Stimulated activated naive CD8-positive, alpha-beta T cell treated with anti-CD3 and anti-CD28 coated beads, Interleukin-15, amount 100 ng/mL, for 72 hours (primary cell): Measurements from ENCODE around the gene CDH13.

ENCODE experiments used
- ATAC-seq: fragments of 150-1000 bp; cut with Tn5 transposase; 2 replicates; pipeline ENCODE4 v1.10.0; 2021; ENCODE audit warnings: mild to moderate bottlenecking, moderate library complexity
- DNase-seq, 2 donors: peaks; one replicate each; pipeline ENCODE4 v3.0.0; 2021 to 2022
- H3K27ac Mint-ChIP-seq, 2 donors: one replicate each; pipeline ENCODE4 v1.8.0; 2022; ENCODE audit warnings: mild to moderate bottlenecking in 2 of 2, mixed read lengths in 2 of 2, moderate library complexity in 2 of 2
- H3K27me3 Mint-ChIP-seq: one replicate; pipeline ENCODE4 v1.8.0; 2022; ENCODE audit warnings: mixed read lengths
- H3K4me1 Mint-ChIP-seq: one replicate; pipeline ENCODE4 v1.8.0; 2022; ENCODE audit warnings: mild to moderate bottlenecking, mixed read lengths
- H3K4me3 Mint-ChIP-seq, 2 donors: one replicate each; pipeline ENCODE4 v1.8.0; 2022; ENCODE audit warnings: mild to moderate bottlenecking in 2 of 2, mixed read lengths in 2 of 2, moderate library complexity in 1 of 2
- H3K9me3 Mint-ChIP-seq, 2 donors: one replicate each; pipeline ENCODE4 v1.8.0; 2022; ENCODE audit warnings: mixed read lengths in 2 of 2

The CDH13 gene

DNA sequence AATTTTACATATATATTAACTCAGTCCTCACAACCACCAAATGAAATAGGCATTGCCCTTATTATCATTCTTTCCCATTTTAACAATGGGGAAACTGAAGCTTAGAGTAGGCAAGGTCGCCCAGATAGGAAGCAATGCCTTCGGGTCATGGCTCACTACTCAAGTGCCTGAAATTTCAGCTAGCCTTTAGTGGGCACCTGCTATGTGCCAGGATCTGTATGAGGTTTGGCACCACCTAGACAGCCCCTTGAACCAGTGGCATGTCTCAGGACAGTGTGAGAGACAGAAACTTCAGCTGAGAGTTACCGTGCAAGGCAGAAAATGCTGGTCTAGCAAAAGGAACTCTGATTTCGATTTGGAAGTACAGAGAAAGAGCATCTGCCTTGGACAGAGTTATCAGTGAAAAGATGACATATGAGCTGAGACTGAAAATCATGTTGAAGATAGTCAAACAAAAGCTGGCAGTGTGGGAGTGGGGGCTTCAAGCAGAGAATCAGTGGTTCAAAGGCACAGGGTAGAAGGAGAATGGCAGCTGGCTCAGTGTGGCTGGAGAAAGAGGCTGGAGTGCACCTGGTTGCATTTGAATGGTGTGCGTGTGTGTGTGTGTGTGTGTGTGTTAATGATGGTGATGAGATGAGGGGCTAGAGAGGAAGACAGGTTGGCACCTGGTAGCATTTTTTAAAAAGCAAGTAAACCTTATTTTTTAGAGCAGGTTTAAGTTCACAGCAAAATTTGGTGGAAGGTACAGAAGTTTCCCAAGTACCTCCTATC, 29.1 kb downstream of the CDH13 start:
- Mint-ChIP-seq H3K27ac (peak overlapping the region; percentile 84 to 93), H3K4me1 (peaks cover 89% of the 10 kb centered on the region), H3K9me3 (no peaks in the 10 kb centered on the region), H3K4me3 (peak overlapping the region; percentile 32 to 54), H3K27me3 (no peaks in the 10 kb centered on the region)
- ATAC-seq (no peak), DNase-seq (no peak)

DNA sequence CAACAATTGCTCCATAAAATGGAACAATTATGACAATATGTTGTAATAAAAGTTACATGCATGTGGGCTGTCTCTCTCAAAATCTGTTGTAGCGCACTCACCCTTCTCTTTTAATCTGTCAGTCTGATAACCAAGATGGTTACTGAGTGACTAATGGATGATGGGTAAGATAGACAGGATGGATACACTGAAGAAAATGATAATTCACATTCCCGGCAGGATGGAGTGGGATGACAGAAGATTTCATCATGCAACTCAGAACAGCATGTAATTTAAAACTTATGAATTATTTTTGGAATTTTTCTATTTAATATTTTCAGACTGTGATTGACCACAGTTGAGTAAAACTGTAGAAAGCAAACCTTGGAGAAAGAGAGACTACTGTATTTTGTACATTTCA, 30.5 kb downstream of the CDH13 start:
- H3K27ac Mint-ChIP-seq = no peak overlapping the region
- ATAC-seq = no peak
- no peak for DNase-seq
- no peak overlapping the region for H3K4me3 Mint-ChIP-seq
- peaks cover 75% of the 10 kb centered on the region for H3K4me1 Mint-ChIP-seq
- H3K9me3 Mint-ChIP-seq = no peaks in the 10 kb centered on the region
- no peaks in the 10 kb centered on the region for H3K27me3 Mint-ChIP-seq

DNA sequence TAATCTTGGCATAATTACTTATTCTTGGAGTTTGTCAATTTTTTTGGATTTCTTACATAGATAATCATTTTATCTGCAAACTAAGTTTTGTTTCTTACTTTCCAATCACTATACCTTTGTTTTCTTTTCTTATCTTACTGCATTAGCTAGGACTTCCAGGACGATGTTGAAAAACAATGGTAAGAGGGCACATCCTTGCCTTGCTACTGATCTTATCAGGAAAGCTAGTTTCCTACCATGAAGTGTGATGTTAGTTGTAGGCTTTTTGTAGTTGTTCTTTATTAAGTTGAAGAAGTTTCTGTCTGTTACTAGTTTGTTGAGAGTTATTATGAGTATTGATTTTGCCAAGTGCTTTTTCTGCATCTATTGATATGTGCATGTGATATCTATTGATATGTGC, 31.0 kb downstream of the CDH13 start:
- Mint-ChIP-seq H3K27me3 (no peaks in the 10 kb centered on the region), H3K4me3 (no peak overlapping the region), H3K4me1 (peaks cover 70% of the 10 kb centered on the region), H3K27ac (no peak overlapping the region), H3K9me3 (no peaks in the 10 kb centered on the region)
- DNase-seq (no peak), ATAC-seq (no peak)

DNA sequence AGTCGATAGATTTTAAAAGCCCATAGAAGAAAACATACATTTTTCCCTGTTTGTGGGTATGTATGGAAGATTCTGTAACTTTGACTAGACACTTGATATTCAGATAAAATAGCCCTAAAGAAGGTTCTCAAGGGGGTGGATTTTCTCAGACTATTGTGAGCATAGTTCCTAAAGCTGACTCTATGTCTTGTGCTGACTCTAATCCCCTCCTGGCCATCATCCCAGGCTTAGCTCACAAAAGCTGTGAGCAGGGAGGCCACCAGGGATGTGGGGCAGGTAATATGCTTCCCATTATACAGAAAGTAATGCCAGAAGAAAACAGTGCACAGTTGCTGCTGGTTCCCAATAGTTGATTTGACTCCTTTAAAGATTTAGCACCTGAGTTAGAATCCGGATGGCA, 32.0 kb downstream of the CDH13 start:
- no peak overlapping the region for H3K27ac Mint-ChIP-seq
- ATAC-seq = no peak
- no peak for DNase-seq
- no peak overlapping the region for H3K4me3 Mint-ChIP-seq
- no peaks in the 10 kb centered on the region for H3K27me3 Mint-ChIP-seq
- H3K4me1 Mint-ChIP-seq = peaks cover 60% of the 10 kb centered on the region
- H3K9me3 Mint-ChIP-seq = no peaks in the 10 kb centered on the region

DNA sequence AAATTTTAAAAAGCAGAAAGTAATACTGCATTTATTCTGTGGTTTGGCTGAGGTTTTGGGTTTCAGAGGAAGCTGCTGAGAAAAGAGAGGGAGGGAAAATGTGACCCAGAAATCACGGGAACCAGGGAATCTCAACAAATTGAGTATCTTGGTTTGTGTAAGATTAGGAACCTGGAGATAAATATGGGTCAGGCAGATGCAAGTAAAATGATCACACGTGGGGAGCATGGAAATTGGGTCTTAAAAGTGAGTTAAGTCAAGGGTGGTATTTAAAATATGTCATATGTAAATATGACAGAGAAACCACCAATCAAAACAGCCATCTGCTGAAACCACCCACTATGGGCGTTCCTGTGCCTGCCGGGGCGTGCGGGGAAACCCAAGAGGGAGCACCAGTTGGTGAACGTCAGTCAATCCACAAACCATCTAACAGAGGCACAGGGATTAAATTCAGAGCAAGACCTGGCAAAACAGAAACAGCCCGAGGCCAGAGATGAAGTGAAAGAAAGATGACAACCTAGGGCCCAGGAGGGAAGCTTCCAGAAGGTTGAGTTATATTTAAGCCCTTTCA, 33.4 kb downstream of the CDH13 start:
- DNase-seq (peak in 1 of 2 donors; percentile 41), ATAC-seq (peak; percentile 50)
- Mint-ChIP-seq H3K27ac (peak overlapping the region; percentile 58 to 81), H3K4me1 (peaks cover 46% of the 10 kb centered on the region), H3K4me3 (peak overlapping the region; percentile 58 to 73), H3K9me3 (no peaks in the 10 kb centered on the region), H3K27me3 (no peaks in the 10 kb centered on the region)

DNA sequence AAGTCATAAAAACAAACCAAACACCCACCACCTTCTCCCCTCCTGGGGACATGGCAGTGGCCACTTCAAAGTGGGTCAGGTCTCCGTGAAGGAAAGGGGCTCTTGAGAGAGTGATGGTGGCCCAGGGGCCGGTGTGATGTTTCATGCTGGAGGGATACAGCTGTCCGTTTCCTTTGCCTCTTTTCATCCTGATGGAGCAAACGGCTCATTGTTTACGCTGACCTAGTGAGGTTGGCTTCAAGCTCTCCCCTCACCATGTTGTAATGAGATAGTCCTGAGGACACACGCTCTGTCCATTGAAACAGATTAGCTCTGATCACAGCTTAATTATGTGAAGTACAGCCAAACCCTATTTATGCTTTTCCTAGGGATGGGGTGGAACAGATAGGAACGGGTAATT, 34.2 kb downstream of the CDH13 start:
- Mint-ChIP-seq H3K27me3 (no peaks in the 10 kb centered on the region), H3K4me1 (peaks cover 39% of the 10 kb centered on the region), H3K4me3 (no peak overlapping the region), H3K27ac (no peak overlapping the region), H3K9me3 (no peaks in the 10 kb centered on the region)
- no peak for ATAC-seq
- DNase-seq = no peak

DNA sequence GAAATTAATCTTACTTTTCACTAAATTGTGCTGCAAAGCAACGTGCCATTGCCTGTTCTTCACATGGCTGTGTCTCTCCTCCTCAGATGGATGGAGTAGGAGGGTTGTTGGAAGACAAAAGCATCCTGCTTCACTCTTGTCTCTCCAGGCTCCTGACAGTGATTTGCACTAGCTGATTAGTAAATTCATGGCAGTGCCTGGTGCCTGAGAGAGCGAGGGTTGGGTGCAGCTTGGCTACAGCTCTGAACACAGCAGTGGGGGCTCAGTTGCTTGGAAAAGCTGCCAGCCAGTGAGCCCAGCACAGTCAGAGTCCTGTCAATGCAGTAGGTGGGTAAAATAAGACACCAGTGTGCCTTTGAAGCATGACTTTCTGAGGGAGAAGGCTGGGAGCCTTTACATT, 37.4 kb downstream of the CDH13 start:
- H3K27me3 Mint-ChIP-seq = peaks cover 8% of the 10 kb centered on the region
- H3K4me1 Mint-ChIP-seq = peaks cover 14% of the 10 kb centered on the region
- no peaks in the 10 kb centered on the region for H3K9me3 Mint-ChIP-seq
- H3K27ac Mint-ChIP-seq = no peak overlapping the region
- ATAC-seq = no peak
- no peak for DNase-seq
- no peak overlapping the region for H3K4me3 Mint-ChIP-seq

DNA sequence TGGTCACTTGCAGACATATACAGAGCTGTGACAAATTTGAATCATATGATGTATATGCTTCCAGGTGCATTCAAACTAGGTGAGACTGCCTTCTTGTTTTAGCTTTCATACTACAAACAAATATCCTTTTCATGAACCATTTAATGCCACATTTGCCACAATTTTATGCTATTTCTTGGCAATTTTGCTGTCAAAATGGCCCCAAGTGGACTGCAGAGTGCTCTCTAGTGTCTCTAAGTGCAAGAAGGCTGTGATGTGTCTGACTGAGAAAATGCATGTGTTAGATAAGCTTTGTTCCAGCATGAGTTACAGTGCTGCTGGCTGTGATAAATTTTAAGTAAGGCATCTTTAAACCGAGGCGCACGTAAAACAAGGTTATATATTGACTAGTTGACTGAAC, 38.3 kb downstream of the CDH13 start:
- DNase-seq (no peak), ATAC-seq (no peak)
- peaks cover 6% of the 10 kb centered on the region for H3K4me1 Mint-ChIP-seq
- peaks cover 10% of the 10 kb centered on the region for H3K27me3 Mint-ChIP-seq
- no peak overlapping the region for H3K4me3 Mint-ChIP-seq
- H3K27ac Mint-ChIP-seq = no peak overlapping the region
- H3K9me3 Mint-ChIP-seq = no peaks in the 10 kb centered on the region

DNA sequence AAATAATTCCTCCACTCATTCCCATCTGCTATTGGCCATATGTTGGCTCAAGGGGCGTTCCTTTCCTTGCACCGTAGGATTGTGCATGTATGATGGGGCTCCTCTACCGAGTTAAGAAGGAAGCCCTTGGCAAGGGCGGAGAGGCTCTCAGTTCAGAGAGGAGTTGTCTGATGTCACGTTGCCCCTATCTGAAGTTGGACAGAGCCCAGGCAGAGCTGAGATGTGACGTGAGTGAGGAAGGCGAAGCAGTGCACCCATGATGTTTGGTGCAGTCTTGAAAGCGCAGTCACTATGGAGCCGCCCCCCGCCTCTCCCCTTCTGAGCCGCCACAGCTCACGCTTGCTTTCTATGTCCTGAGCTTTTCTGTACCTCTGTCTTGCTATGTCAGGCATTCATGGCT, 40.7 kb downstream of the CDH13 start:
- ATAC-seq (no peak), DNase-seq (no peak)
- Mint-ChIP-seq H3K4me3 (no peak overlapping the region), H3K27ac (no peak overlapping the region), H3K27me3 (peaks cover 16% of the 10 kb centered on the region), H3K9me3 (no peaks in the 10 kb centered on the region), H3K4me1 (peaks cover 4% of the 10 kb centered on the region)

DNA sequence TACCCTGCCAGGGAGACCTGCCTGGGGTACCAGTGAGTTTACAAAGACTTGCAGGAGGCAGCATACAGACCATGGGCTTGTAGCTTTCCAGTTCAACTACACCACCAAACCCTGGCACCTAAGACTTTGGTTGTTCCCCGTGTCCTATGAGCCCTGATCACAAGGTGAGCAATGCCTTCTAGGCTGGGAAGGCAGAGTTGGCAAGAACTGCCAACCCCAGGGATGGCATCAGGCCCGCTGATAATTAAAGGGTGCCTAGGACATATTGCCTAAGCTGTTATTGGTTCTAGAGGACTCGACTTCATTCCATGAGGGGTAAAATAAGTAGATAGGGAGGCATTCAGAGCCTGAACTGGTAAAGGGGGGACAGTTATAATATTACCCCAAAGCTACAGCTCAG, 41.3 kb downstream of the CDH13 start:
- DNase-seq (no peak), ATAC-seq (no peak)
- no peaks in the 10 kb centered on the region for H3K9me3 Mint-ChIP-seq
- peaks cover 16% of the 10 kb centered on the region for H3K27me3 Mint-ChIP-seq
- peak overlapping the region in 1 of 2 donors; percentile 37 for H3K27ac Mint-ChIP-seq
- H3K4me3 Mint-ChIP-seq = no peak overlapping the region
- H3K4me1 Mint-ChIP-seq = peaks cover 4% of the 10 kb centered on the region

DNA sequence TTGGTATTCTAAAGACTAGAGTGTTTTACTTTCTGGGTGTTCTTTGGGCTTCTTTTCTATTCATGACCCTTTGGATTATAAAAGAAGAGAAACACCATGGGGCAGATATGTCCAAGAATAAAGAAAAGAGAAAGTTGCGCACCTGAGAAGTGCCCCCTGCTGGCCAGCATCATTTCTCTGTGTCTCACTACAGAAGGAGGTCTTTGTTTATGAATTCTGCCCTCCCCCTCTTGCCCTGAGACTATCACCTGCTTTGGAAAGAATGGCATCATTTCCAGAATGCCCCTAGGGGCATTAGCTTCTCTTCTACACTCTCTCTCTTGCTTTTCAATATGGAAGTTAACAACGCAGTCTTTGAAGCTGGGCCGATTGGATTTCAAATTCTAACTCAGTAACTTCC, 45.0 kb downstream of the CDH13 start:
- no peaks in the 10 kb centered on the region for H3K9me3 Mint-ChIP-seq
- ATAC-seq (no peak), DNase-seq (peak in 1 of 2 donors; percentile 16)
- peaks cover 23% of the 10 kb centered on the region for H3K27me3 Mint-ChIP-seq
- H3K4me1 Mint-ChIP-seq = peaks cover 4% of the 10 kb centered on the region
- H3K4me3 Mint-ChIP-seq = no peak overlapping the region
- no peak overlapping the region for H3K27ac Mint-ChIP-seq

DNA sequence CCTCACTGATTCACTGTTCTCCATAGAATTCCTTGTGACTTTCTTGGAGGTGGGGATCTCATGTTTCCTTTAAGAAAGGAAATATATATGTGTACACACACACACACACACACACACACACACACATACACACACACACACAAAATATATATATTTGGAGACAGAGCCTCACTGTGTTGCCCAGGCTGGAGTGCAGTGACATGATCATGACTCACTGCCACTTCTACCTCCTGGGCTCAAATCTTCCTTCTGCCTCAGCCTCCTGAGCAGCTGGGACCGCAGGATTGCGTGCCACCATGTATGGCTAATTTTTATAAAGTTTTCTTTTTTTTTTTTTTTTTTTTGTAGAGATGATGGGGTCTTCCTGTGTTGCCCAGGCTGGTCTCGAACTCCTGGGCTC, 45.9 kb downstream of the CDH13 start:
- DNase-seq = no peak
- H3K9me3 Mint-ChIP-seq = no peaks in the 10 kb centered on the region
- H3K4me3 Mint-ChIP-seq = no peak overlapping the region
- H3K27ac Mint-ChIP-seq = no peak overlapping the region
- ATAC-seq = no peak
- H3K4me1 Mint-ChIP-seq = peaks cover 4% of the 10 kb centered on the region
- peaks cover 16% of the 10 kb centered on the region for H3K27me3 Mint-ChIP-seq

DNA sequence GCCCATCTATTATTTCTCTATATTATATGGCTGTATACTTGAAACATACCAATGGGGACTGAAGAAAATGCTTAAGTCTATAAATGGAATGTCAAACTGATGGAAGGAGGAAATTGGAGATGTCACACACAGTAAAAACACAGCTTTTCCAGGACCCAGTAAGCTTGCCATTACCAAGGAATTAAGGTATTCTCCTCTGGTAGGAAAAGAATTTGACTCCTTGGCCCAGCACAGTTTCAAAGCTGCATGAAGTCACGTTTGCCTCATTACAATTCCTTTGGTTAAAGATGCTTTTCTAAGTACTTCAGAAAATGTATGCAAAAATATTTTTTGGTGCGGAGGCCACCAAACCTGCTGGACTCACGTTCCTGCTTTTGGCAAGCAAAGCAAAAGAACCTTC, 48.5 kb downstream of the CDH13 start:
- Mint-ChIP-seq H3K27ac (no peak overlapping the region), H3K4me1 (peaks cover 4% of the 10 kb centered on the region), H3K9me3 (no peaks in the 10 kb centered on the region), H3K27me3 (peaks cover 19% of the 10 kb centered on the region), H3K4me3 (no peak overlapping the region)
- ATAC-seq (no peak), DNase-seq (no peak)

DNA sequence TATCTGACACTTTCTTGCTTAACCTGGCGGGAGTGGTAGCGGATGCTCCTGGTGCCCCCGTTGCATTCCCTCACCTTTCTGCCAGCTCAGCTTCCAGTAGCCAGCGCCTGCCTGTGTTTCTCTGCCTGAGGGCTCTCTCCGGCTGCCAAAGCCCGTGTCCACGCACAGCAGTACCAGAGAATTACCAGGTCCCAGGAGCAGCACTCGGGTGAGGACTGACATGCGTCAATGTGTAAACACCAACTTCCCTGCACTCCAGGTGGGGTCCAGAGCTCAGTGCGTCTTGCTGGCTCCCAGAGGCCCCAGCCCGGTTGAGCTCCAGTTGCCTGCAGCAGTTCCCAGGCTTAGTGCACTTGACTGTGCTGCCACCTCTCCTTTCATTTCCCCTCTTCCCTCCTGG, 54.8 kb downstream of the CDH13 start:
- DNase-seq (no peak), ATAC-seq (no peak)
- Mint-ChIP-seq H3K27me3 (peaks cover 11% of the 10 kb centered on the region), H3K4me1 (no peaks in the 10 kb centered on the region), H3K9me3 (peaks cover 0 to 7% of the 10 kb centered on the region in 2 donors), H3K27ac (no peak overlapping the region), H3K4me3 (no peak overlapping the region)

DNA sequence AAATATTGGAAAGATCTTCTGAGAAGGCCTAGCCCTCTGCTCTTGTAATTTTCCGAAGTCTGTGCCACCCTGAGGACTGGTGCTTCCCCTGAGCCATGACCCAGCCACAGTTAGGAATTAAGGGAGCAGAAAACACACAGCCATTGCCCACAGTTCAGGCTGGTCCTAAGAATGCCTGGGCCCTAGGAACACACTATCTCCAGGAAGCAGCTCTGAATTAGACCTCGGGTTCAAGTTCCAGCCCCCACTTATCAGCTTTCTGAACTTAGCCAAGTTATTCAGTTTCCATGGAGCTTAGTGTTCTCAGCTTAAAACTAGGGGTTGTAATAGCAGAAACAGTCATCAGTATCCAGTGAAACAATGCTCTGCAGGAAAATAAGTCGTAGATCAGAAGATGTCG, 56.0 kb downstream of the CDH13 start:
- Mint-ChIP-seq H3K9me3 (peaks cover 0 to 18% of the 10 kb centered on the region in 2 donors), H3K27ac (no peak overlapping the region), H3K27me3 (peaks cover 15% of the 10 kb centered on the region), H3K4me3 (no peak overlapping the region), H3K4me1 (peaks cover 11% of the 10 kb centered on the region)
- DNase-seq (no peak), ATAC-seq (no peak)

DNA sequence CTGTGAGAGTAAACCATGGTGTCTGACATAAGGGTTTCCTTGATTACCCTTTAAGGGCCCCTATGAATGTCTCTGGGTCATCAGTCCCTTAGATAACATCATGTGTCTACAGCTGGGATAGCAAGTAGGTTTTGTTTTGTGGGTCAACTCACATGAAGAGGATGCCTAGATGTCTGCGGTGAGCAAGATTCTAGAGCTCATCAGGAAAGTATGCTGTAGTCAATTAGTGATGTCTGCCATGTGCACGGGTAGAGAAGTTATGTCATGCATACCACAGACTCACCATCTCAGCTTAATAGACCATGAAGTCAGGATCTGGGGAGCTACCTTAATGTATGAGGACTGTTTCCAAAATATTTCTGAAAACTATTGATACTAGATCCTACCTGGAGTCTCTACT, 57.5 kb downstream of the CDH13 start:
- H3K4me3 Mint-ChIP-seq = no peak overlapping the region
- peaks cover 12% of the 10 kb centered on the region for H3K4me1 Mint-ChIP-seq
- H3K27me3 Mint-ChIP-seq = peaks cover 15% of the 10 kb centered on the region
- ATAC-seq (no peak), DNase-seq (no peak)
- no peak overlapping the region for H3K27ac Mint-ChIP-seq
- peaks cover 0 to 21% of the 10 kb centered on the region in 2 donors for H3K9me3 Mint-ChIP-seq

DNA sequence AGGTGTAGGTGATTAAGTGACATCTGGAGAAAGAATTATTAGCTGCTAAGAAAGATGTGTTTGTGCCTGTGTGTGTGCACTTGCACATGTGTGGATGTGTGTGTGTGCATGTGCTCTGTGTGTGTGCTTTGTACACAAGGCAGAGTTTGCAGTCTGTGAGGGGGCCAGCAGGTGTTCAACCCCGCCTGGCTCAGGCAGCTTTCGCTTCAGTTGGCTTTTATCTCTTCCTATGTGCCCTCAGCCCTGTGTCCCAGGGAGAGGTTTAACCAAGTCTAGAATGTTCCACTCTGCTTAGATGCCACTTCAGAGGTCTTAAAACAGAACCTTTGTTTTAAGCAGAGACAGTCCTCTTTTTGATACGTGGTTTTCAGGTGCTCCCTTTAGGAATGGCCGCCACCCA, 58.8 kb downstream of the CDH13 start:
- Mint-ChIP-seq H3K4me3 (no peak overlapping the region), H3K27me3 (peaks cover 7% of the 10 kb centered on the region)
- no peak for ATAC-seq

More for the DNA sequence above, 58.8 kb downstream of the CDH13 start:
- Mint-ChIP-seq H3K27ac (no peak overlapping the region), H3K4me1 (peaks cover 12% of the 10 kb centered on the region), H3K9me3 (peaks cover 0 to 21% of the 10 kb centered on the region in 2 donors)
- DNase-seq = no peak
